ENCODE data around the gene HDC. TPM values are rescaled to one million over a fixed set of nuclear protein-coding genes. Genes with fewer than 3 reads are reported as not detected.

Gene HDC
- 1 to 10 TPM; 1.1 to 1.7 TPM for total RNA-seq

- DNase-seq (no peak), ATAC-seq (replicated peaks in 1 of 2) (no peak)
- Mint-ChIP-seq H3K27ac (no peak within 1 kb of the TSS), H3K36me3 (ENCODE audit: insufficient read depth in 2 of 2) (no peaks in the 10 kb centered on the region), H3K4me3 (peak within 1 kb of the TSS in 1 of 2 donors; percentile 7), H3K4me1 (ENCODE audit: low read depth) (peaks cover 34% of the 10 kb centered on the region), H3K27me3 (ENCODE audit: low read depth) (no peaks in the 10 kb centered on the region), H3K9me3 (peaks cover 0 to 5% of the 10 kb centered on the region in 2 donors)
These were observed at the start of gene HDC for GRCh38 chr15:50265620-50266019. TSS of gene HDC (minus strand) at chr15:50265726. CDS start at chr15:50265623, 103 bp downstream.

- DNase-seq (no peak), ATAC-seq (replicated peaks in 1 of 2) (no peak)
- Mint-ChIP-seq H3K9me3 (peaks cover 2 to 3% of the 10 kb centered on the region in 2 donors), H3K27me3 (ENCODE audit: low read depth) (no peaks in the 10 kb centered on the region), H3K27ac (no peak overlapping the region), H3K36me3 (ENCODE audit: insufficient read depth in 2 of 2) (peaks cover 11 to 15% of the 10 kb centered on the region in 2 donors), H3K4me1 (ENCODE audit: low read depth) (peaks cover 12% of the 10 kb centered on the region), H3K4me3 (no peak overlapping the region)
These were observed 47.1 kb upstream of the HDC start for GRCh38 chr15:50312636-50313035.

GRCh38 chr15:50307799-50308198 lies 42.3 kb upstream of the HDC start:
- DNase-seq (no peak), ATAC-seq (replicated peaks in 1 of 2) (no peak)
- Mint-ChIP-seq H3K36me3 (ENCODE audit: insufficient read depth in 2 of 2) (peaks cover 15 to 23% of the 10 kb centered on the region in 2 donors), H3K27me3 (ENCODE audit: low read depth) (no peaks in the 10 kb centered on the region), H3K4me3 (no peak overlapping the region), H3K4me1 (ENCODE audit: low read depth) (peaks cover 9% of the 10 kb centered on the region), H3K27ac (no peak overlapping the region), H3K9me3 (peaks cover 2 to 3% of the 10 kb centered on the region in 2 donors)

GRCh38 chr15:50304836-50305235 lies 39.3 kb upstream of the HDC start:
- no peak for ATAC-seq (replicated peaks in 1 of 2)
- no peaks in the 10 kb centered on the region for H3K4me1 Mint-ChIP-seq (ENCODE audit: low read depth)
- H3K36me3 Mint-ChIP-seq (ENCODE audit: insufficient read depth in 2 of 2): peaks cover 15 to 26% of the 10 kb centered on the region in 2 donors
- H3K4me3 Mint-ChIP-seq: no peak overlapping the region
- H3K27ac Mint-ChIP-seq: no peak overlapping the region
- no peaks in the 10 kb centered on the region for H3K27me3 Mint-ChIP-seq (ENCODE audit: low read depth)
- DNase-seq: no peak
- peaks cover 2 to 3% of the 10 kb centered on the region in 2 donors for H3K9me3 Mint-ChIP-seq

GRCh38 chr15:50302581-50302980 lies 37.1 kb upstream of the HDC start:
- H3K36me3 Mint-ChIP-seq (ENCODE audit: insufficient read depth in 2 of 2): peaks cover 4 to 15% of the 10 kb centered on the region in 2 donors
- H3K27me3 Mint-ChIP-seq (ENCODE audit: low read depth): no peaks in the 10 kb centered on the region
- DNase-seq (no peak), ATAC-seq (replicated peaks in 1 of 2) (no peak)
- no peaks in the 10 kb centered on the region for H3K4me1 Mint-ChIP-seq (ENCODE audit: low read depth)
- H3K27ac Mint-ChIP-seq: no peak overlapping the region
- H3K4me3 Mint-ChIP-seq: no peak overlapping the region
- H3K9me3 Mint-ChIP-seq: no peaks in the 10 kb centered on the region

- Mint-ChIP-seq H3K4me3 (no peak overlapping the region), H3K36me3 (ENCODE audit: insufficient read depth in 2 of 2) (peaks cover 2 to 21% of the 10 kb centered on the region in 2 donors), H3K9me3 (no peaks in the 10 kb centered on the region), H3K27me3 (ENCODE audit: low read depth) (no peaks in the 10 kb centered on the region), H3K27ac (no peak overlapping the region), H3K4me1 (ENCODE audit: low read depth) (no peaks in the 10 kb centered on the region)
- DNase-seq (no peak), ATAC-seq (replicated peaks in 1 of 2) (no peak)
These were observed 32.8 kb upstream of the HDC start for GRCh38 chr15:50298340-50298739.

GRCh38 chr15:50295966-50296365 lies 30.4 kb upstream of the HDC start:
- peak overlapping the region; percentile 57 for H3K27ac Mint-ChIP-seq
- H3K36me3 Mint-ChIP-seq (ENCODE audit: insufficient read depth in 2 of 2): peaks cover 2 to 19% of the 10 kb centered on the region in 2 donors

GRCh38 chr15:50289749-50290148 lies 24.2 kb upstream of the HDC start:
- peaks cover 8 to 24% of the 10 kb centered on the region in 2 donors for H3K36me3 Mint-ChIP-seq (ENCODE audit: insufficient read depth in 2 of 2)

More at GRCh38 chr15:50295966-50296365, 30.4 kb upstream of the HDC start:
- DNase-seq (no peak), ATAC-seq (replicated peaks in 1 of 2) (no peak)
- H3K27me3 Mint-ChIP-seq (ENCODE audit: low read depth): no peaks in the 10 kb centered on the region
- no peaks in the 10 kb centered on the region for H3K9me3 Mint-ChIP-seq
- no peak overlapping the region for H3K4me3 Mint-ChIP-seq
- no peaks in the 10 kb centered on the region for H3K4me1 Mint-ChIP-seq (ENCODE audit: low read depth)

GRCh38 chr15:50287324-50288116 lies 22.0 kb upstream of the HDC start:
- Mint-ChIP-seq H3K9me3 (no peaks in the 10 kb centered on the region), H3K4me3 (no peak overlapping the region), H3K27me3 (ENCODE audit: low read depth) (no peaks in the 10 kb centered on the region), H3K4me1 (ENCODE audit: low read depth) (no peaks in the 10 kb centered on the region), H3K36me3 (ENCODE audit: insufficient read depth in 2 of 2) (peaks cover 8 to 24% of the 10 kb centered on the region in 2 donors), H3K27ac (no peak overlapping the region)
- ATAC-seq (replicated peaks in 1 of 2) (no peak), DNase-seq (no peak)

More at GRCh38 chr15:50289749-50290148, 24.2 kb upstream of the HDC start:
- Mint-ChIP-seq H3K27ac (no peak overlapping the region), H3K9me3 (no peaks in the 10 kb centered on the region), H3K27me3 (ENCODE audit: low read depth) (no peaks in the 10 kb centered on the region), H3K4me1 (ENCODE audit: low read depth) (no peaks in the 10 kb centered on the region), H3K4me3 (no peak overlapping the region)
- DNase-seq: no peak
- no peak for ATAC-seq (replicated peaks in 1 of 2)

- H3K27ac Mint-ChIP-seq: no peak overlapping the region
- H3K4me1 Mint-ChIP-seq (ENCODE audit: low read depth): peaks cover 14% of the 10 kb centered on the region
- no peaks in the 10 kb centered on the region for H3K27me3 Mint-ChIP-seq (ENCODE audit: low read depth)
- H3K36me3 Mint-ChIP-seq (ENCODE audit: insufficient read depth in 2 of 2): peaks cover 0 to 8% of the 10 kb centered on the region in 2 donors
- no peaks in the 10 kb centered on the region for H3K9me3 Mint-ChIP-seq
- no peak overlapping the region for H3K4me3 Mint-ChIP-seq
- DNase-seq: no peak
- no peak for ATAC-seq (replicated peaks in 1 of 2)
These were observed 15.9 kb upstream of the HDC start for GRCh38 chr15:50281427-50281826.

- Mint-ChIP-seq H3K36me3 (ENCODE audit: insufficient read depth in 2 of 2) (peaks cover 0 to 5% of the 10 kb centered on the region in 2 donors), H3K27ac (no peak overlapping the region)
These were observed 14.7 kb upstream of the HDC start for GRCh38 chr15:50280271-50280670.

GRCh38 chr15:50278496-50278895 lies 13.0 kb upstream of the HDC start:
- no peak for ATAC-seq (replicated peaks in 1 of 2)
- DNase-seq: no peak
- peaks cover 35% of the 10 kb centered on the region for H3K4me1 Mint-ChIP-seq (ENCODE audit: low read depth)
- H3K4me3 Mint-ChIP-seq: no peak overlapping the region
- H3K27ac Mint-ChIP-seq: no peak overlapping the region
- H3K9me3 Mint-ChIP-seq: no peaks in the 10 kb centered on the region
- H3K27me3 Mint-ChIP-seq (ENCODE audit: low read depth): no peaks in the 10 kb centered on the region
- peaks cover 0 to 5% of the 10 kb centered on the region in 2 donors for H3K36me3 Mint-ChIP-seq (ENCODE audit: insufficient read depth in 2 of 2)

More at GRCh38 chr15:50280271-50280670, 14.7 kb upstream of the HDC start:
- Mint-ChIP-seq H3K4me3 (no peak overlapping the region), H3K9me3 (no peaks in the 10 kb centered on the region), H3K4me1 (ENCODE audit: low read depth) (peaks cover 23% of the 10 kb centered on the region), H3K27me3 (ENCODE audit: low read depth) (no peaks in the 10 kb centered on the region)
- no peak for ATAC-seq (replicated peaks in 1 of 2)
- DNase-seq: no peak

- H3K27ac Mint-ChIP-seq: peak overlapping the region; percentile 3
- ATAC-seq (replicated peaks in 1 of 2) (no peak), DNase-seq (no peak)
- H3K36me3 Mint-ChIP-seq (ENCODE audit: insufficient read depth in 2 of 2): peaks cover 0 to 5% of the 10 kb centered on the region in 2 donors
- H3K4me1 Mint-ChIP-seq (ENCODE audit: low read depth): peaks cover 35% of the 10 kb centered on the region
- H3K4me3 Mint-ChIP-seq: no peak overlapping the region
- H3K27me3 Mint-ChIP-seq (ENCODE audit: low read depth): no peaks in the 10 kb centered on the region
- no peaks in the 10 kb centered on the region for H3K9me3 Mint-ChIP-seq
These were observed 11.8 kb upstream of the HDC start for GRCh38 chr15:50277370-50277769.
